Keratinocyte (primary cell): ENCODE measurements around the gene CEP85L. TPM values are rescaled to one million over a fixed set of nuclear protein-coding genes. Genes with fewer than 3 reads are reported as not detected.
A peak's percentile ranks its signal among the peaks of the same experiment; 100 is the strongest.

Experiments used
- DNase-seq: peaks from one replicate; pipeline ENCODE4 v3.0.0-alpha.2; 2011; ENCODE audit warnings: low read depth, missing footprints, low spot score
- FAIRE-seq: peaks from 2 replicates; lab custom pipeline; 2011; peaks lifted over from hg19 to GRCh38; lab: Jason Lieb, UNC
- H2AFZ ChIP-seq: 2 replicates; pipeline ENCODE4 v1.6.0; 2012; ENCODE audit warnings: low read length, control low read depth, inconsistent platforms; ENCODE audit not compliant: control insufficient read depth
- H3K27ac ChIP-seq: 2 replicates; pipeline ENCODE4 v1.5.1; 2011; ENCODE audit warnings: low read length; ENCODE audit not compliant: control insufficient read depth, insufficient read depth
- H3K27me3 ChIP-seq: 3 replicates; pipeline ENCODE4 v1.6.0; 2011; ENCODE audit warnings: low read length; ENCODE audit not compliant: control insufficient read depth, insufficient read depth; ENCODE audit errors: extremely low read depth
- H3K36me3 ChIP-seq, 2 experiments: 2 replicates in 1 of 2; 3 replicates in 1 of 2; pipeline ENCODE4 v1.5.1; 2011; ENCODE audit warnings: low read length in 2 of 2, mild to moderate bottlenecking in 1 of 2; ENCODE audit not compliant: control insufficient read depth in 2 of 2, insufficient read depth in 2 of 2; ENCODE audit errors: extremely low read depth in 1 of 2
- H3K4me1 ChIP-seq: 3 replicates; pipeline ENCODE4 v1.5.1; 2011; ENCODE audit warnings: low read length; ENCODE audit not compliant: control insufficient read depth, insufficient read depth; ENCODE audit errors: extremely low read depth
- H3K4me2 ChIP-seq: 3 replicates; pipeline ENCODE4 v1.6.0; 2011; ENCODE audit warnings: low read depth, low read length; ENCODE audit not compliant: control insufficient read depth, insufficient read depth; ENCODE audit errors: extremely low read depth
- H3K4me3 ChIP-seq, 3 experiments: fragments of 200-600 bp in 1 of 3; sonication (generic) in 1 of 3; 2 replicates in 2 of 3; 3 replicates in 1 of 3; pipeline ENCODE4 v1.5.1; 2011 to 2016; ENCODE audit warnings: low read length in 3 of 3, mild to moderate bottlenecking in 3 of 3, control low read depth in 2 of 3, inconsistent platforms in 1 of 3, low read depth in 1 of 3, mixed read lengths in 1 of 3, mixed run types in 1 of 3, moderate library complexity in 1 of 3; ENCODE audit not compliant: control insufficient read depth in 2 of 3, insufficient read depth in 2 of 3; ENCODE audit errors: extremely low read depth in 1 of 3
- H3K79me2 ChIP-seq: 2 replicates; pipeline ENCODE4 v1.6.0; 2012; ENCODE audit warnings: low read length; ENCODE audit not compliant: control insufficient read depth, insufficient read depth
- H3K9ac ChIP-seq: 3 replicates; pipeline ENCODE4 v1.6.0; 2011; ENCODE audit warnings: low read length; ENCODE audit not compliant: control insufficient read depth, insufficient read depth; ENCODE audit errors: extremely low read depth
- H3K9me1 ChIP-seq: 3 replicates; pipeline ENCODE4 v1.6.0; 2011; ENCODE audit warnings: low read length; ENCODE audit not compliant: control insufficient read depth, insufficient read depth; ENCODE audit errors: extremely low read depth
- H3K9me3 ChIP-seq: 2 replicates; pipeline ENCODE4 v1.5.1; 2012; ENCODE audit warnings: low read depth, low read length; ENCODE audit not compliant: control insufficient read depth
- H4K20me1 ChIP-seq: 3 replicates; pipeline ENCODE4 v1.6.0; 2011; ENCODE audit warnings: low read length; ENCODE audit not compliant: control insufficient read depth, insufficient read depth; ENCODE audit errors: extremely low read depth
- CTCF ChIP-seq, 3 experiments: IDR thresholded peaks in 1 of 3; conservative IDR thresholded peaks in 1 of 3; optimal IDR thresholded peaks in 1 of 3; 2 replicates in 2 of 3; 3 replicates in 1 of 3; pipeline versions ENCODE3 to v1.5.1; 2011; ENCODE audit warnings: low read length in 3 of 3, mild to moderate bottlenecking in 3 of 3, moderate library complexity in 2 of 3, control low read depth in 1 of 3, inconsistent platforms in 1 of 3; ENCODE audit not compliant: insufficient read depth in 2 of 3; ENCODE audit errors: extremely low read depth in 1 of 3
- EZH2 ChIP-seq: IDR thresholded peaks from one replicate; pipeline ENCODE4 v1.6.1; 2012; ENCODE audit warnings: inconsistent platforms, mild to moderate bottlenecking, low read length, moderate library complexity
- dilution Hi-C: fragments of 300-500 bp; cut with MboI; formaldehyde crosslinking; loops from one replicate; pipeline ENCODE4 v1.7.0; 2020; ENCODE audit warnings: low sequenced_read_pairs; ENCODE audit not compliant: extremely low pct_ligation_motif_present
- polyA plus RNA-seq, 5 experiments: library from polyadenylated mRNA; depleted of rRNA in 3 of 5; stranded (reverse) in 3 of 5; stranded (forward) in 1 of 5; unstranded in 1 of 5; fragments of >200 nt; gene quantifications; 1 replicate in 1 of 5; 2 replicates in 3 of 5; 3 replicates in 1 of 5; pipeline versions ENCODE4 v1.2.1 to v1.2.3, GENCODE V29; 2011 to 2012; ENCODE audit warnings: missing spikeins in 2 of 5, low read depth in 1 of 5, low replicate concordance in 1 of 5

The CEP85L gene
- polyA plus RNA-seq, 1 donor (not counting 4 experiments of a cell fraction or from before 2014, with no cell fraction given), result 3.5 TPM

GRCh38 chr6:118580585-118581419 is 70.6 kb downstream of the CEP85L start:
- Histone ChIP-seq H3K9me1 (no peaks in the 10 kb centered on the region), H3K36me3 (no peaks in the 10 kb centered on the region), H2AFZ (no peak overlapping the region), H3K79me2 (no peaks in the 10 kb centered on the region), H3K4me2 (peak overlapping the region; percentile 58), H3K4me3 (no peak overlapping the region), H3K27ac (no peak overlapping the region), H4K20me1 (no peaks in the 10 kb centered on the region), H3K4me1 (no peaks in the 10 kb centered on the region), H3K9me3 (peaks cover 7% of the 10 kb centered on the region), H3K27me3 (no peaks in the 10 kb centered on the region), H3K9ac (no peak overlapping the region)
- DNase-seq, result peak; percentile 17
- TF ChIP-seq EZH2, result no peak
- TF ChIP-seq CTCF (optimal IDR thresholded peaks at IDR 0.05 in 1 of 3, IDR thresholded peaks at IDR 0.05 in 1 of 3, conservative IDR thresholded peaks at IDR 0.05 in 1 of 3; ENCODE audit: extremely low read depth in 1 of 3, insufficient read depth in 2 of 3, low read length in 3 of 3), result peak; percentile 47 to 65 (median 58)
- dilution Hi-C loops, result no loop called here
- peak; percentile 77 for FAIRE-seq

- H3K79me2 ChIP-seq, result no peaks in the 10 kb centered on the region
- H4K20me1 ChIP-seq, result no peaks in the 10 kb centered on the region
- no peaks in the 10 kb centered on the region for H3K27me3 ChIP-seq
- H3K9ac ChIP-seq, result no peak overlapping the region
- dilution Hi-C loops, result no loop called here
- peaks cover 8% of the 10 kb centered on the region for H3K9me3 ChIP-seq
- FAIRE-seq, result no peak
- no peaks in the 10 kb centered on the region for H3K36me3 ChIP-seq
- no peak overlapping the region for H2AFZ ChIP-seq
- H3K4me1 ChIP-seq, result no peaks in the 10 kb centered on the region
- TF ChIP-seq CTCF (optimal IDR thresholded peaks at IDR 0.05 in 1 of 3, IDR thresholded peaks at IDR 0.05 in 1 of 3, conservative IDR thresholded peaks at IDR 0.05 in 1 of 3; ENCODE audit: extremely low read depth in 1 of 3, insufficient read depth in 2 of 3, low read length in 3 of 3), result no peak
- no peak for TF ChIP-seq EZH2
- H3K9me1 ChIP-seq, result no peaks in the 10 kb centered on the region
- DNase-seq, result no peak
- H3K27ac ChIP-seq, result no peak overlapping the region
- H3K4me2 ChIP-seq, result no peak overlapping the region
- no peak overlapping the region for H3K4me3 ChIP-seq
These were observed 71.6 kb downstream of the CEP85L start for GRCh38 chr6:118579786-118580185.
